K562 (cell line): ENCODE results near the gene PNRC2. TPM values are rescaled to one million over a fixed set of nuclear protein-coding genes. Genes with fewer than 3 reads are reported as not detected.

Source experiments
- ATAC-seq: fragments of 200-7000 bp; cut with Tn5 transposase; 3 replicates; pipeline ENCODE4 v1.9.1; 2020; ENCODE audit warnings: moderate library complexity
- BruUV-seq: library from RNA; stranded (reverse); fragments of 400-500 nt; replicated peaks from 2 replicates; lab custom pipeline; 2021; lab: Mats Ljungman, UMichigan
- CTCF ChIA-PET: fragments of 300-600 bp; formaldehyde crosslinking; extraction: SDS; loops from one replicate; lab custom pipeline; 2021; ENCODE audit warnings: low intra/inter-chr PET ratio; lab: Yijun Ruan, JAX
- POLR2A ChIA-PET: fragments of 300-600, 350-650 bp; sonication (Branson Sonifier 250); formaldehyde crosslinking; extraction: SDS; loops from one replicate; lab custom pipeline; 2021; ENCODE audit warnings: antibody characterized with exemption, inconsistent platforms; lab: Yijun Ruan, JAX
- DNase-seq, 4 experiments: peaks; one replicate each; pipeline versions ENCODE4 v3.0.0 to v3.0.0-alpha.2; 2011 to 2018; ENCODE audit warnings: low spot score in 3 of 4, mixed read lengths in 3 of 4; ENCODE audit errors: extremely low read depth in 1 of 4
- FAIRE-seq: peaks from 2 replicates; lab custom pipeline; 2011; peaks lifted over from hg19 to GRCh38; lab: Jason Lieb, UNC
- H2AFZ ChIP-seq: 2 replicates; pipeline ENCODE4 v1.6.0; 2011; ENCODE audit warnings: low read depth, low read length, control low read depth, inconsistent platforms
- H3K27ac ChIP-seq: fragments of 200-600 bp; 3 replicates; pipeline ENCODE4 v1.8.0; 2011; ENCODE audit warnings: low read depth, mild to moderate bottlenecking, control low read depth, inconsistent platforms, low read length, moderate library complexity, mixed read lengths; ENCODE audit errors: extremely low read depth
- H3K27me3 ChIP-seq, 2 experiments: fragments of 300-600 bp in 1 of 2; 2 replicates in 1 of 2; 3 replicates in 1 of 2; pipeline versions ENCODE4 v1.6.0 to v1.8.0; 2011; ENCODE audit warnings: inconsistent platforms in 2 of 2, low read length in 2 of 2, mild to moderate bottlenecking in 1 of 2, mixed read lengths in 1 of 2, moderate library complexity in 1 of 2; ENCODE audit not compliant: control insufficient read depth in 2 of 2, insufficient read depth in 2 of 2
- H3K36me3 ChIP-seq: fragments of 300-600 bp; 3 replicates; pipeline ENCODE4 v1.8.0; 2011; ENCODE audit warnings: mild to moderate bottlenecking, low read length, inconsistent platforms; ENCODE audit not compliant: control insufficient read depth, insufficient read depth
- H3K4me1 ChIP-seq, 2 experiments: fragments of 200-600 bp in 1 of 2; replicated peaks in 1 of 2; 2 replicates in 1 of 2; 3 replicates in 1 of 2; pipeline versions ENCODE4 v1.5.1 to v1.8.0; 2011; ENCODE audit warnings: inconsistent platforms in 2 of 2, low read length in 2 of 2, mild to moderate bottlenecking in 1 of 2, mixed read lengths in 1 of 2, moderate library complexity in 1 of 2; ENCODE audit not compliant: control insufficient read depth in 2 of 2, insufficient read depth in 2 of 2
- H3K4me2 ChIP-seq: 2 replicates; pipeline ENCODE4 v1.6.1; 2011; ENCODE audit warnings: low read length, control low read depth, inconsistent platforms, mixed read lengths; ENCODE audit not compliant: insufficient read depth
- H3K4me3 ChIP-seq: fragments of 200-600 bp; sonication (generic), shearing (Covaris generic); 2 replicates; pipeline ENCODE4 v1.5.1; 2016; ENCODE audit warnings: control low read depth, inconsistent platforms
- H3K79me2 ChIP-seq: fragments of 200-600 bp; 3 replicates; pipeline ENCODE4 v1.8.0; 2011; ENCODE audit warnings: low read length, inconsistent platforms; ENCODE audit not compliant: control insufficient read depth, insufficient read depth
- H3K9ac ChIP-seq, 2 experiments: 2 replicates each; pipeline versions ENCODE4 v1.6.0 to v1.6.1; 2011; ENCODE audit warnings: low read depth in 2 of 2, low read length in 2 of 2, control low read depth in 1 of 2, inconsistent platforms in 1 of 2, mild to moderate bottlenecking in 1 of 2, mixed read lengths in 1 of 2; ENCODE audit not compliant: insufficient read depth in 1 of 2
- H3K9me1 ChIP-seq: one replicate; pipeline ENCODE4 v1.6.0; 2011; ENCODE audit warnings: inconsistent platforms, mild to moderate bottlenecking, low read length, moderate library complexity; ENCODE audit not compliant: control insufficient read depth, insufficient read depth
- H3K9me3 ChIP-seq: replicated peaks from 2 replicates; pipeline ENCODE4 v1.5.1; 2011; ENCODE audit warnings: low read depth, low read length, inconsistent platforms; ENCODE audit not compliant: control insufficient read depth, insufficient read depth
- H4K20me1 ChIP-seq: replicated peaks from 2 replicates; pipeline ENCODE4 v1.6.1; 2011; ENCODE audit warnings: low read length, inconsistent platforms, mixed read lengths; ENCODE audit not compliant: control insufficient read depth, insufficient read depth
- ATF1 ChIP-seq, 2 experiments: fragments of 450-650 bp in 1 of 2; IDR thresholded peaks; 2 replicates each; pipeline ENCODE4 v1.6.1; 2016; ENCODE audit warnings: missing compliant biosample characterization in 1 of 2, missing genetic modification characterization in 1 of 2
- CBFA2T2 ChIP-seq: fragments of 450-650 bp; conservative IDR thresholded peaks from 2 replicates; pipeline ENCODE4 v1.6.1; 2017; ENCODE audit warnings: mild to moderate bottlenecking
- CHCHD3 ChIP-seq: fragments of 250-450 bp; sonication (Bioruptor Pico); IDR thresholded peaks from 2 replicates; pipeline ENCODE4 v2.1.2; 2022; ENCODE audit warnings: mild to moderate bottlenecking
- ETS2 ChIP-seq: IDR thresholded peaks from 2 replicates; pipeline ENCODE4 v1.6.1; 2016; ENCODE audit warnings: borderline replicate concordance, missing genetic modification characterization, mild to moderate bottlenecking, moderate library complexity, missing compliant biosample characterization; ENCODE audit not compliant: poor library complexity, severe bottlenecking
- KDM2B ChIP-seq: fragments of 250-450 bp; sonication (Bioruptor Pico); IDR thresholded peaks from 2 replicates; pipeline ENCODE4 v1.8.0; 2021; ENCODE audit warnings: mild to moderate bottlenecking, moderate library complexity
- LCOR ChIP-seq: sonication (generic); formaldehyde crosslinking; IDR thresholded peaks from 2 replicates; pipeline ENCODE4 v1.8.0; 2022; ENCODE audit warnings: mild to moderate bottlenecking, missing genetic modification reagents
- NCOR1 ChIP-seq: fragments of 450-650 bp; IDR thresholded peaks from 2 replicates; pipeline ENCODE4 v1.6.1; 2016; ENCODE audit warnings: mild to moderate bottlenecking, moderate library complexity
- RCOR1 ChIP-seq, 2 experiments: IDR thresholded peaks; 2 replicates each; pipeline ENCODE4 v1.6.1; 2012; ENCODE audit warnings: low read depth in 2 of 2, low read length in 2 of 2, borderline replicate concordance in 1 of 2, improper control_type of control experiment in 1 of 2
- SUPT5H ChIP-seq: fragments of 450-650 bp; IDR thresholded peaks from 2 replicates; pipeline ENCODE4 v1.6.1; 2016
- TCF3 ChIP-seq: sonication (generic); formaldehyde crosslinking; IDR thresholded peaks from 2 replicates; pipeline ENCODE4 v1.4.0; 2020; ENCODE audit warnings: mild to moderate bottlenecking, missing genetic modification reagents
- TRIM24 ChIP-seq, 2 experiments: fragments of 450-650 bp; IDR thresholded peaks; 2 replicates each; pipeline ENCODE4 v1.6.1; 2016
- U2AF2 ChIP-seq: fragments of 200-400 bp; formaldehyde crosslinking; optimal IDR thresholded peaks from 2 replicates; pipeline ENCODE3; 2017; ENCODE audit warnings: low read depth, mild to moderate bottlenecking, low read length
- ZNF212 ChIP-seq: fragments of 450-650 bp; formaldehyde crosslinking; IDR thresholded peaks from 2 replicates; pipeline ENCODE4 v1.4.0; 2020; ENCODE audit warnings: mild to moderate bottlenecking
- WGBS: fragments of 100-300 bp; shearing (Covaris generic); methylation state at CpG from one replicate; pipeline ENCODE4 v1.1.6; 2016; ENCODE audit warnings: low coverage, mixed read lengths; ENCODE audit not compliant: insufficient coverage; ENCODE audit errors: missing lambda C conversion rate; 5-methylcytosine and 5-hydroxymethylcytosine counted together
- in situ Hi-C: fragments of 300-500 bp; cut with MboI; formaldehyde crosslinking; loops from 4 replicates; pipeline ENCODE4 v1.15.0; 2018; ENCODE audit warnings: inconsistent platforms, mixed read lengths
- intact Hi-C: fragments of 100-400 bp; cut with micrococcal nuclease; formaldehyde crosslinking; loops from 2 replicates; pipeline ENCODE4 v1.14.2; 2022
- polyA plus RNA-seq, 8 experiments: library from polyadenylated mRNA; depleted of rRNA in 4 of 8; stranded (reverse) in 5 of 8; unstranded in 3 of 8; fragments of >200 nt; fragmentation: Nextera tagmentation in 2 of 8; fragmentation: Illumina TruSeq in 1 of 8; extraction: Ambion mirVana in 2 of 8; extraction: Trizol in 1 of 8; gene quantifications; 2 replicates each; pipeline versions ENCODE4 v1.2.1 to v1.2.3, GENCODE V29; 2011 to 2014; ENCODE audit warnings: inconsistent platforms in 1 of 8, missing spikeins in 1 of 8
- total RNA-seq, 7 experiments: library from RNA; depleted of rRNA in 6 of 7; stranded (reverse); fragments of >200 nt in 6 of 7; fragmentation: Illumina TruSeq in 2 of 7; extraction: Trizol in 2 of 7; gene quantifications; 2 replicates each; pipeline versions ENCODE4 v1.2.1 to v1.2.3, GENCODE V29; 2011 to 2021; ENCODE audit warnings: low replicate concordance in 1 of 7
- TF ChIP-seq, protein P1 (sequence below): fragments of 450-650 bp; IDR thresholded peaks from 2 replicates; pipeline ENCODE4 v1.6.1; 2016; ENCODE audit warnings: mild to moderate bottlenecking

The PNRC2 gene
- total and polyA plus RNA-seq, 9 of the 15 experiments (the other 6 are each of a cell fraction or from before 2014, with no cell fraction given) = 127 to 303 (median 203) TPM

GRCh38 chr1:23977854-23978191 is 18.2 kb downstream of the PNRC2 start:
- Histone ChIP-seq H3K27ac (no peak overlapping the region; the same call in 2 of the 3 replicates), H4K20me1 (peaks cover 34% of the 10 kb centered on the region), H3K4me1 (peaks cover 12 to 20% of the 10 kb centered on the region in 2 experiments), H3K27me3 (no peaks in the 10 kb centered on the region), H3K4me2 (peak overlapping the region; percentile 96), H3K4me3 (peak overlapping the region; percentile 87; the same call in 1 of the 2 replicates), H3K36me3 (peaks cover 66% of the 10 kb centered on the region), H3K79me2 (peaks cover 77% of the 10 kb centered on the region), H3K9me3 (no peaks in the 10 kb centered on the region), H3K9ac (peak overlapping the region in 1 of 2 experiments; percentile 99; a peak in 2 of 4 replicates), H2AFZ (no peak overlapping the region), H3K9me1 (no peaks in the 10 kb centered on the region)
- intact Hi-C loops = no loop called here
- peak in 2 of 4 experiments; percentile 8 to 56 for DNase-seq
- ATAC-seq = no peak
- in situ Hi-C loops = no loop called here
- ChIA-PET POLR2A (interaction anchor here (0.7 to 7.0 kb wide), 3 partner anchors 10 to 131 kb away, joined by 3 to 82 read pairs (median 28); partner anchors contain the start of gene PNRC2), CTCF (no interaction called here)
- BruUV-seq = TSS peak; percentile 32
- 6% methylated on average over 1 of the region's 1 CpG for WGBS
- peak; percentile 32 for FAIRE-seq
- TF ChIP-seq TCF3 (CRISPR knock-in tag) = peak; percentile 34; the same call in 1 of the 2 replicates
- TF ChIP-seq TRIM24 (IDR thresholded peaks at IDR 0.05) = no peak
- TF ChIP-seq, protein P1, sequence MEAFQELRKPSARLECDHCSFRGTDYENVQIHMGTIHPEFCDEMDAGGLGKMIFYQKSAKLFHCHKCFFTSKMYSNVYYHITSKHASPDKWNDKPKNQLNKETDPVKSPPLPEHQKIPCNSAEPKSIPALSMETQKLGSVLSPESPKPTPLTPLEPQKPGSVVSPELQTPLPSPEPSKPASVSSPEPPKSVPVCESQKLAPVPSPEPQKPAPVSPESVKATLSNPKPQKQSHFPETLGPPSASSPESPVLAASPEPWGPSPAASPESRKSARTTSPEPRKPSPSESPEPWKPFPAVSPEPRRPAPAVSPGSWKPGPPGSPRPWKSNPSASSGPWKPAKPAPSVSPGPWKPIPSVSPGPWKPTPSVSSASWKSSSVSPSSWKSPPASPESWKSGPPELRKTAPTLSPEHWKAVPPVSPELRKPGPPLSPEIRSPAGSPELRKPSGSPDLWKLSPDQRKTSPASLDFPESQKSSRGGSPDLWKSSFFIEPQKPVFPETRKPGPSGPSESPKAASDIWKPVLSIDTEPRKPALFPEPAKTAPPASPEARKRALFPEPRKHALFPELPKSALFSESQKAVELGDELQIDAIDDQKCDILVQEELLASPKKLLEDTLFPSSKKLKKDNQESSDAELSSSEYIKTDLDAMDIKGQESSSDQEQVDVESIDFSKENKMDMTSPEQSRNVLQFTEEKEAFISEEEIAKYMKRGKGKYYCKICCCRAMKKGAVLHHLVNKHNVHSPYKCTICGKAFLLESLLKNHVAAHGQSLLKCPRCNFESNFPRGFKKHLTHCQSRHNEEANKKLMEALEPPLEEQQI = no peak
- TF ChIP-seq KDM2B (CRISPR knock-in tag) = no peak
- 0 out of 2 replicates have a peak, but pooled peaks have one; percentile 14 for TF ChIP-seq SUPT5H
- TF ChIP-seq NCOR1 = peak; percentile 25; the same call in 1 of the 2 replicates
- no peak for TF ChIP-seq ZNF212 (CRISPR knock-in tag)
- no peak for TF ChIP-seq ETS2 (tag)
- peak; percentile 22; the same call in 1 of the 2 replicates for TF ChIP-seq CBFA2T2
- TF ChIP-seq CHCHD3 (CRISPR knock-in tag) = no peak
- TF ChIP-seq RCOR1 (IDR thresholded peaks at IDR 0.05; ENCODE audit: borderline replicate concordance in 1 of 2, low read depth in 2 of 2, low read length in 2 of 2) = no peak
- TF ChIP-seq LCOR (CRISPR knock-in tag) = no peak
- no peak for TF ChIP-seq U2AF2
- TF ChIP-seq ATF1 (CRISPR knock-in tag; IDR thresholded peaks at IDR 0.05) = no peak
- peak; percentile 20; the same call in 1 of the 2 replicates for TF ChIP-seq ATF1 (tag; IDR thresholded peaks at IDR 0.05)
